ENCODE measurements around the gene C17orf50.

The C17orf50 gene

DNA sequence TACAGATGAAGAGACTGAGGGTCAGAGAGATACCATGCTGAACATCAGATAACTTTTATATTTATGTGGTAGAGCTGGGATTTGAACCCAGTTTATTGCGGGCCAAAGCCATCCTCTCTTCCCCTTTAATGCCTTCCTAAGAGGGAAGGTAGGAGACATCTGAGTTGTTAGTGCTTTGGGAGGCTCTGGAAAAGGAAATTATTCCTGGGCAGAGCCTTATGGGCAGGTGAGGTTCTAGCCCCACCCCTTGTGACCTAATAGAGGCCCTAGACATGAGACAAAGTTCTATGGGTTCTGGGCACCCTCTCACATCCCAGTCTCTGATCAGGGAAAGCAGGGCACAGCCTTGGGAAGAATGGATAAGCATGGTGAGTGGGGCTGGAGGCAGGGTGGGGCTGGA, at the start of gene C17orf50:
TSS of gene C17orf50 (plus strand) at position 301 of the 400 bp plus-strand sequence. CDS start at position 356, 55 bp downstream.
- no peak for DNase-seq (ENCODE audit: low read depth)

DNA sequence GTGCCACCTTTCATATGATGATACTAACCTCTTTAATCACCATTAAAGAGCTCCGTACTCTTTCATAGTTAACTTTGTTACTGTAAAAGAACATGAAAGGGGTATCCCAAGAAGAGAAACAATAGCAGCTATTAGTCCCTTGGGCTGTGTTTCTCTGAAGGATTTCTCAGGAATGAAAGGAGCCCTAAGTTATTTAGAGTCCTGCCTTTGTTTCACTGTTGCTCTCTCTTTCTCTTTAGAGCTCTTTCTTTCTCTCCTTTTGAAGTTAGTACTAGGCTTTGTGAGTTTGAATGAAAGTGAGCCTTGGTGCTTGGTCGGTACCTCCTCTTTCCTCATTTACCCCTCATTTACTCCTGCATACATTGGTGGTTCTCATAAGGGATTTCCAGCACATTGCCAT, 49.7 kb upstream of the C17orf50 start:
- no peak for DNase-seq (ENCODE audit: low read depth)

DNA sequence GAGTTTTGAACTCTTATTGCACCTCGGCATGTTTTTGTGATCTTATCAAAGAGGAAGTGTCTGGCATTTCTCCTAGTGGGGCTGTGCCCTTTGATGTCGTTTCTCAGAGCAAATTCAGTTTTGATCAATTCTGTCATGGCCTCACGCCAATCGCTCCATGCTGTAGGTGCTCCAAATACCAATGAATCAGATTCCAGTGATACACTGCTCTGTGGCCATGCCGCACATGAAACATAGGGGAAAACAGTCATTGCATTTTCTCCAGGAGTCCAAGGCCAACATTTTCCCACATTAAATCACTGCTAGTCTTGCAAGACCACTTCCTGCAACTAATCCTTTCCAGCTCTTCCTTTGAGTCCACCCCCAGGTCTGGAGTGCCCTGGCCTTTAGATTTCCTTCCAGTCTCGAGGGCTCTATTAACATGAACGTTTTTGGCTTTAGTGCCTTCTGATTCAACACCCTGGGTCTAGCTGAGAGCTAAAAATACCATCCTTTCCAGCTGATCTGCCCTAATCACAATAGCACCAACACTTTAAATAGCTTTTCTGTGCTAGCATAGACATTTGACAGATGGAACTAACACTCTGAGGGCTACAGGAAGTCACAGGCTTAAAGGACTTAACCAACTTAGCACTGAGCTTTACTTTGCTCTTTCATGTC, 47.5 kb upstream of the C17orf50 start:
- no peak for DNase-seq (ENCODE audit: low read depth)

DNA sequence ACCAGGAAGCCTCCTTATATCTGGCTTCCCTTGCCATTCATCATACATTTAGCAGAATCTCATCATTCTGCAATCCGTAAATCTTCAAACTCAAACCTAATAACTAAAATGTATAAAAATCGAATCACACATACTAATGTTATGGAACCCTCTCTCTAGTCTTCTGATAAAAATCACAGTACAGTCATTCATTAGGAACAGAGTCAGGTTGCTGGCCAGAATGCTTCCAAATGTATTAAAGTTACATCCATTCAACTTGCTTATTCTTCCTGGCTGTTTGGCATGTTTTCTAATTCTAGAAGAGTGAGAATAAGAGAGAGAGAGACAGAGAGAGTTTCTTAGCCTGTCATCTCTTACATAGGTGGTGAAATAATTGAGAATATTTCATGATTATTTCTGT, 45.7 kb upstream of the C17orf50 start:
- no peak for DNase-seq (ENCODE audit: low read depth)

DNA sequence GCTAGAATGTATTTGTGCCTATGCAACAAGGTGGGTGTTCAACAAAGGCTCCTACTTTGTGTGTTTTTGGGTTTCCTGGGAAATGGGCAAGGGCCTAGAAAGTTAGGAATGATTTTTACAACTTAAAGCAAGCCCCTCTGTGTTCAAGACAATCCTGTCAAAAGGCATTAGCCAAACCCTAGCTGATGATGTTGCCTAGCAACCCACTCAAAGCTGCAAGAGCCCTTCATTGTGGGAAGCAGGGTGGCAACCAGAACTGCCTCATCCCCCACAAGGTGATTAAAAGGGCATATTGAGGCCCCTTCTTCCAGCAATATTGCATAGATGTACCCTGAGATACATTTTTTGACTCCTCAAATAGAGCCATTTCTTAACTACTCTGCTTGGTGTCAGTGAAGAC, 45.3 kb upstream of the C17orf50 start:
- no peak for DNase-seq (ENCODE audit: low read depth)

DNA sequence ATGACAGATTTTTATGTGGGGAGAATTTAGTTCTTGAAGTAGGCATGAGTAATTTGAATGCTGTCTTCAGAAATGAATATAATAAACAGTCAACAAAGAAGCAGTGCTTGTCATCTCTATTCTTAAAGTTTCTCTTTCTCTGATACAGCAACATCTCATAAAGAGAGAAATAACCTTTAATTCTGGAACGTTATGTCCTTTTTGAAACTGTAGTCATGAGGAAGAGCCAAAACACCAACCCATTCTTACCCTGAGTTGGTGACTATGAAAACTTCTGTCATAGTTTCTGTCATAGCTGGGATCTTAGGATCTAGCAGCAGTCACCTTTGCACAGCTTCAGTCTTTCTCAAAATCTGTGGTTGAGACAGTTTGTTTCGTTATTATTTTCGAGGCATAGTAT, 44.5 kb upstream of the C17orf50 start:
- no peak for DNase-seq (ENCODE audit: low read depth)

DNA sequence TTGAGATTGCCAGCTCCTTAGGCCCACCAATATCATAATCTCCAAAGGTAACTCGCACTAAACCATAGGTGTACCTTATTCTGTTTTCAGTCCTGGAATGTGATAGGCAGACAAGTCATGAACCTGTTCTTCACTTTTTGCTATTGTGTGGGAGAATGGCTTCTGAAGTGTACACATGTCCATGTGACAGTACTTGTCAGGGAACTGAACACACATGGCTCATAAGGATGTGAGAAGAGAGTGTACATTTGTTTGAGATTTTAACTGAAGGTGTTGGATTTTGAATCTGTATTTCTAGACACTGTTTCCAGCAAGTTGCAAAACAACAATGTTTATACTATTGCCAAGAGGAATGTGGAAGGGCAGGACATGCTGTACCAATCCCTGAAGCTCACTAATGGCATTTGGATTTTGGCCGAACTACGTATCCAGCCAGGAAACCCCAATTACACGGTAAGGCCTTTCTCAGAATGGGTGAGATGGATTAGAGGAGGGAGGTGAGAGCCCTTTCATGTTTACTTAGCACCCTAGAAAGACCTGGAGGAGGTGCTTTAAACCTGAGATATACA, 43.7 kb upstream of the C17orf50 start:
- DNase-seq (ENCODE audit: low read depth), result no peak

DNA sequence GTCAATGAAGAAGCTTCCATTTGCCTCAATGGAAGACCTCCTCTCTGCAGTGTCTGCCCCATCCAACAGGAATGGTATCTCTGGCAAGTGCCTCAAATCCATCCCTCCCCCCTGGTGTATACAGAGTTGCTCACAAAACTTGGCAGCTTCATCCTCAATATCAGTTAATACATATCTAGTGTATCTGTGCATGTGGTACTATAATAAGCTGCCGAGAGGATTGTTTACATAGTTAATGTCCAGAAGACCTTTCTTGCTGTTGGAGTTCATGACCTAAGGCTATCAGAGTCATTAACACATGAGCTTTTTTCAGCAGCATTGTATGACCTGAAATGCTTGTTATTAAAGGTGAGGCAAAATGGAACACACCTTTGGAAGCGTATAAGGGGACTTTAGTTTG, 43.2 kb upstream of the C17orf50 start:
- DNase-seq (ENCODE audit: low read depth), result no peak

DNA sequence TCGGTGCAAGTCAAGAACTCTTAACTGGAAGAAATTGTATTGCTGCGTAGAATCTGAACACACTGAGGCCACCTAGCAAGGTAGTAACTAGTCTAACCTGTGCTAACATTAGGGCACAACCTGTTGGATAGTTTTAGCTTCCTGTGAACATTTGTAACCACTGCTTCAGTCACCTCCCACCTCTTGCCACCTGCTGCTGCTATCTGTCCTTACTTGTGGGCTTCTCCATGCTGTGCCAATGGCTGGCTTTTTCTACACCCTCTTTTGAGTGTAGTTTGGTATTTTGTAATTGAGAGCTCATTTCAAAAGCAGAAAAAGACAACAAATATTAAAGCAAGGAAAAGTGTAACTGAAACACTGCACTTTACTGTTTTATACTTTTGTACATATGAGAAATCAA, 37.0 kb upstream of the C17orf50 start:
- no peak for DNase-seq (ENCODE audit: low read depth)

DNA sequence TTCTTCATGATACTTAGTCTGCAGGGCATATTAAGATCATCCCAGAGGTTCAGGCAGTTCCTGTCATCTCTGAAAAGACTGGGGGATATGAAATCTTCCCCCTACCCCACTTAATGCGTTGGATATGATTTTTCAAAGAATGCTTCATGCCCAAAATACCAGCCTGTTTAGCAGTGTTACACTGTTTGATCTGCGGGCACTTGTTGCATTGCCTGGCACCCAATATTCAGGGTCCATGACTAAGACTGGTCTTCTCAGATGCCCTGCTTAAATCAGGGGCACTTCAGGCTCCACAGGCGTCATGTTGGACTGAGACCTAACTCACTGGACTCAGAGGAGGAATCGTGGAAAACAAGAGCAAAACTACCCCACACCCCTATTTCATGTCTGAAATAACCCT, 35.6 kb upstream of the C17orf50 start:
- DNase-seq (ENCODE audit: low read depth), result no peak

DNA sequence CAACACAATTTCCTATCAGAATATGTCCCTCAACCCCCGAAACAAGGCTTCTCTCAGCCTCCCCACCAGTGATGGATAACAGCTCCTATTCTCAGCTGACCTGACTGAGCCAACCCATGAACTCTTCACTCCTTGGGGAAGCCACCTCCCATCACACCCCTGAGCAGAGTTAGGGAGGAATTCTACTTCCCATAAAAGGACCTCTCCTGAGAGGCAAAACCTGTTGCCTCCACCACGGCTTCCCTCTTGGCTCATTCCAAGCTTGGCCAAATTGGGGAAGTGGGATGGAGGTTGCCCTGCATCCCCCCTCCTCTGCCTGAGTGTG, 34.9 kb upstream of the C17orf50 start:
- DNase-seq (ENCODE audit: low read depth), result no peak

DNA sequence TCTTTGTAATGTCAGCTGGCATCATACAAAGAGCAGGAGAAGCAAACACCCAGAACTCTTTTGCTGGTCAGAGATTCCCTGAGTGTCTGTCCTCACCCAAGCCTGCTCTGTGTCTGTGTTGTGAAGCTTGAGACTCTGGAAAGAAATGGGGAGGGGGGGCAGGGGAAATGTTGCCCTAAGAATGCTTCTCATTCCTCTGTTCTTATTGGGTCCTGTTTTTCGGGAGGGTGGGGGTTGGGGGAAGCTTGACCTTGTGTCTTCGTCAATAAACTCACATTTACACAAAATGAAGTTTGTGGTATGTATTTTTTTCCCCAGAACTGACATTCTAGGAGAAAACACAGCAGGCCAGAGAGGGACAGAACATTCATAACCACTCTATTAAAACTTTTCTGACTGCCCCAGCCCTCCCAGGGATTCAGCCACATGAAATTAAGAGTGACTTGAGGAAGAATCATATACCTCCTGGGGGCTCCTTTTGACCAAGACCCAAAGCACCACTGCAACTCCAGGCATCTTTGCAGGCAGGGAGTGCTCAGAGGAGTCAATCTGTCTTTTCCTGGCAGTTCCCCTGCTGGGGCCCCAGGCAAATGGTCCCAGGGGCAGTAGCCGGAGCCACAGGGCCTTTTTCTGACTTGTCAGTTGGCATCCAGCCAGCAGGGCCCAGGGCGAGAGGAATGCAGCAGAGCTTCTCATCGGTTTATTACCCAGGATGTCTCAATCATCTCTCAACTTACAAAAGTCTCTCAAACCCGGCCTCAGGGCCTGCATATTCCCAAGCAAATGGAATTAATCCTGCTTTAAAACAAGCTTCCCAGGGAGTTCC, 34.3 kb upstream of the C17orf50 start:
- no peak for DNase-seq (ENCODE audit: low read depth)

DNA sequence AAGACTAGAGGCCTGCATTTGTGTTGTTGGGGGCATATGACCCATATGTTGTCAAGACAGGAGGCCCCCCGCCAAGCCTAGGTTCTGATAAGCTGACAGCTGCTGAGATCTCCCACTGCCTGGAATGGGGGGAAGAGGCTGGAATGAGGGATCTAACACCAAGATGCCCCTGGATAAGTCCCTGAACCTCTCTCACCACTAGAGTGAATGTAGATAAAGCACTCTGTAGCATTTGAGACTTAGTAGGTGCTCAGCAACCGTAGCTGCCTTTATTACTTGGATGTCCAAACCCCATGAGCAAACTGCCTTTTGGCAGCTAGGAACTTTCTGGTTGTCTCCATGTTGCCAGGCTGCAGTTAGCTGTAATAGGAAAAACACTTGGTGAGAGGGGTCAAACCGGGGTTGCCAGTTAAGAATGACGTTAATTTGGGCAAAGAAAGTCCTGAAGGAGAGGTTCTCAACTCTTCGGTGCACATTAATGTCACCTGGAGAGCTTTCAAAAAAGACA, 33.7 kb upstream of the C17orf50 start:
- no peak for DNase-seq (ENCODE audit: low read depth)

DNA sequence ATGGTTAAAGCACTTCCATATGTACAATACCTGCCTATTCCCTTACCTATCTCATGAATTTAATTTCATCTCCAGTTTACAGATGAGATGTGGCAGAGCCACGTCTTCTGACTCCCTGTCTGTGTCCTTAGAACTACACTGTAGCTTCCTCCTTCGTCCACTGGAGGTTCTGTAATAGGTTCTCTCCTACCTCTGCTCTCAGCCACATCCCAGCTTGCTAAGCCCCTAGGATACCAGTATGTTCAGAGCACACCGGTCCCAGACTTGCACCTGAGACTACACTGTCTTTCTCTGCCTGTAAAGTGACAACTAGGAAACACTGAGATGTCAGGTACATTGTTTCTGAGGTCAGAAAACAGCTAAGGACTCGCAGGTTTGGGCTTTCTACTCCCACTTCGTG, 33.1 kb upstream of the C17orf50 start:
- no peak for DNase-seq (ENCODE audit: low read depth)

DNA sequence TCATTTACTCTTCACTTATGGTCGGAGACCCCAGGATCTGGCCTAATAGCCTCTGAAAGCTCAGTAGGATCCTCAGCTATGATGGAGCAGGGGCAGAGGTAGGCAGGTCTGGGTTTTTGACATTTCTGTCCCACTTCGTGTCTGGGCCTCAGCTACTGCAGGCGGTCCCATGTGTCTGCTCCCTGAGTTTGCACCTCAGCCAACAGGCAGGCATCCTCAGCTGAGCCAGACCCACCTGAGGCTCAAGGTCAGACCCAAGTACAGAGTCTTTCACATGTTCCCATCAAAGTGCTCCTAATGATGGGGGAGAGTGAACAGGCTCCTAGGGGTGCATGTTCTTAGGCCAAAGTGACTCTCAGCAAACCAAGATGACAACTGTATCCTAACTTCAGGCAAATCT, 32.1 kb upstream of the C17orf50 start:
- DNase-seq (ENCODE audit: low read depth), result no peak

DNA sequence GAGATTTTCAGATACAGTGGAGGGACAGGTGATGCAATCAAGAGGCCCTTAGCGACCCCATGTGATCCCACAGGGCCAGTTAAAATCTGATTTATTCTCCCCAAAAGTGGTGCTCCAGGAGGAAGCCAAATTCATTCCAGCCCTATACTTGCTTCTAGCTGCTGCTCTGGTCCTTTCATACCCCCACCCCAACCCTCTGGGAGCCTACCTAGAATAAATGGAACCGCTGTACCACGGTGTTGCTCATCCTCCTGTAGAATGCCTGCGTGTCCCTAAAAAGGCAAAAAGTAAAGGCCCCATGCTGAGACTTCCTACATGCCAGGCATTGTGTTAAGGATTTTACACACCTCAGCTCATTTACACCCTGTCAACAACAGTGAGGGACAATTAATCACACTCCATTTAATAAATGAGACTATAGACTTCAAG, 31.3 kb upstream of the C17orf50 start:
- DNase-seq (ENCODE audit: low read depth), result no peak

DNA sequence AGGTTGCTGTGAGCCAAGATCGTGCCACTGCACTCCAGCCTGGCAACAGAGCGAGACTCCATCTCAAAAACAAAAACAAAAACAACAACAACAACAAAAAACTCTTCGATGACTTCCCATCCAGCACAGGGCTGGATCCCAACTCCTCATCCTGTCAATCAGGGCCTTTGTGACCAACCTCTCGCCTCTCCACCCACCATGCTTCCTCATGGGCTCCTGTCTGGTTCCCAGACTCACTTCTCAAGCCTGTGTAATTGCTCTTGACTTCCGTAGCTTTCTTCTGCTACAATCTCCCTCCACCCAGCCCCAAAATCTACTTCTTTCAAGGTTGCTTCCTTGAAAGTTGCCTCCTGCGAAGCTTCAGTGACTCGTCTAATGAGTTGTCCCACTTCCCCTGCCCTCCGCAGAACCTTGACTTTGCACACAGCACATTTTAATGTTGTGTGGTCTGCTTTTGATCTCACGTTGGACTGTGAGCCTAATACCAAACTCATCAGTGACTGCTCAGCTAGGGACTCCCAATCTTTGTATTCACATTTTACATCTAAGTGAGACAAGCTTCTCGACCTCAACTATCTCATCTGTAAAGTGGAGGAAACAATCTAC, 30.2 kb upstream of the C17orf50 start:
- DNase-seq (ENCODE audit: low read depth), result no peak

DNA sequence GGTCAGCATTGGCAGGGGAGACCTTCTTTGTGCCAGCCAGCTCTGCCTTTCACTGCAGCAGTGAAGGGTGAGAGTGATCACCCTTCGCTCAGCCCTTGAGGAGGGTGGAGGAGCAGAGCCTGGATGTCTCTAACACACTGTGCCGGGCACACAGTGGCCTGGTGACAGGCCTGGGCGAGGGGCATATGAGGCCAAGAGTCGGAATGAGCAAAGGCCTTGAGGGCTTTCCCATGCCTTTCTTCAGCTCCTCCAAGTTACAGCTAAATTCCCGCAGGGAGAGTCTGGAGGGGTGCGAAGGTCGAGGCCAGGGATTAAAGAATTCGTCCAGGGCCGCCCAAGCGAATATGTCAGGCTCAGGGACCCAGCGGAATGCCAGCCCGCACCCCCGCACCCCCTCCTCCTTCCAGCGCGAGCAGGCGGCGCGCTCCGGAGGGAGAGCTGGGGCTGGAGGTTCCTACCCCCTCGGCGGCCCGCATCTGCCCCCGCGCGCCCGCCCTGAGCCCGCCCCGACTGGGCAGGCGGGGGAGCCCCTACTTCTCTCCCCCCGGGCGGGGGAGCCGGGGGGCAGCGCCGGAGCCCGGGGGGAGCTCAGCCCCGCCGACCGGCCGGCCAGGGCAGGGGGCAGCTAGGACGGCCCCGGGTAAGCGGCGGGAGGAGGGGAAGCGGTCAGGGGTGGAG, 29.3 kb upstream of the C17orf50 start, which contains the start of gene RASL10B:
TSS of gene RASL10B (plus strand) at position 401 of the 678 bp plus-strand sequence. CDS start 3,546 bp downstream, outside the sequence.
- peak; percentile 7 for DNase-seq (ENCODE audit: low read depth)

DNA sequence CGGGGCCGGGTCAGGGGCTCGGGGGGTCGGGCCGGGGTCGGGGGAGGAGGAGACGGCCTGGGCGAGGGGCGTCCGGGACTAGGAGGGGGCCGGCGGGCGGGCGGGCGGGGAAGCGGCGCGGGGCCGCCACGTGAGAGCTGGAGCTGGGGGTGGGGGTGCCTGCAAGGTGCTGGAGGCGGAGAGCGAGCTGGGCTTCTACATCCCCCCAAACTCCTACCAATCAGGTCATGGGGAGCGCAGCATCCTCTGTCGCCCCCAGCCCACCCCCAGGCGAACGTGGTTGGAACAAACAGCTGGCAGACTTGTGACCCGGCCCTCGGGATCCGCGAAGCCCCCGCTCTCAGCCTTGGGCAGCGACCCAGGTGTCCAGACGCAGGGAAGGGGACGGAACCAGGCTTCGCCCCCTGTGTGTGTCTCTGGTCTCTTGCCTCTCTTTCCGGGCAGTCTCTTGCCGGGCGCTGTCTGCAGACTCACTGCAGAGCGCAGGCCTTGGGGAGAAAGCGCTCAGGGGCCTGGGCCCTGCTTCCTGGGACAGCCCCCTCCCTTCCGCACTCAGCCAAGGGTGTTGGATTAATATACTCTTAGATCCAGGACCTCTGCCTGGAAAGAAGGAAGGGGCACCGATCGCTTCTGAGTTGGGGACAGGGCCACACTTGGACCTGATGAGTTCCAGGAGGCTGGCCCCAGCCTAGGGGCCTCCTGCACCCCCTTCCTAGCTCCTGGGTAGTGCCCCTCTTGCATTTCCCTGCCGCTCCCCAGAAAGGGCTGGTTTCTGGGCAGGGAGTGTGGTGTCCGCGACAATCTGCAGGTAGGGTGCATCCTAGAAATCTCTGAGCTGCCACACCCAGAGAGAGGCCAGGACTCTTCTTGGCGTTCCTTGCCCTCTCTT, 28.5 kb upstream of the C17orf50 start:
- DNase-seq (ENCODE audit: low read depth), result no peak

DNA sequence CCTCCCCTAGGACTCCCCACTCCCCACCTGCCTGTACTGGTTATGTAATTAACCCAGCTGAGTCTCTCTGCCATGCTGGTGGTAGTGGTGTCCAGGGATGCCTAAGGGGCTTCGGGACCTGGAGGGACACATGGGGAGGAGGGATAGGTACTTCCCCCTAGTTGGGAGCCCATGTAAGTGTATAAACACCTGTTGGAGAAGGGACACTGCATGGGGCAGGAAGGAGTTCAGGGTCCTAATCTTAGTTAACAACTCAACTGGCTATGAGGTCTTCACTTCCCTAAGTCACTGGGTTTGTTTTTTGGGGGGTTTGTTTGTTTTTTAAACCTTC, 27.9 kb upstream of the C17orf50 start:
- no peak for DNase-seq (ENCODE audit: low read depth)

DNA sequence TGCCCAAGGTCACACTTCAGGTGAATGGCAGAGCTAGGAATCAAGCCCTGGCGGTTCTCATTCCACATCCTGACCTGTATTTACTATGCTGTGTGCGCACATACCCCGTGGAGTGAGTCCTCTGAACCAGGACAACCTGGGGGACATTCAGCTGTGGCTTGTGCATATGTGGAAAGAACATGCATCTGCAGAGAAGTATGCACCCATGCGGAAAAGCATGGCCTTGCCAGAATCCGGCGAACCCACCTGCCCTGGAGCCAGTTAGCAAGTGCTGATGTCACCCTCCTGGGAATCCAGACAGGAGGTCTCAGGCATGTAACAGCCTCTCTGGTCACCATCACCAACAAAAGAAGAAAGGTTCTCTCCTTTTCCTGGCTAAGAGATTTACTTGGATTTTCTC, 27.3 kb upstream of the C17orf50 start:
- DNase-seq (ENCODE audit: low read depth), result no peak

Measured in stimulated activated CD8-positive, alpha-beta memory T cell treated with anti-CD3 and anti-CD28 coated beads, Interleukin-12 subunit alpha, Interleukin-12 subunit beta, amount 100 ng/mL, for 1 hour (primary cell).